PFSK-1 (cell line): ENCODE data around the gene GJA4.

Experiments used
- FOXP2 ChIP-seq: optimal IDR thresholded peaks from 2 replicates; pipeline ENCODE3; 2011; ENCODE audit warnings: borderline replicate concordance, control low read depth, inconsistent platforms; ENCODE audit not compliant: insufficient read depth; ENCODE audit errors: extremely low read length, extremely low read depth
- POLR2AphosphoS5 ChIP-seq: IDR thresholded peaks from 2 replicates; pipeline ENCODE4 v1.6.1; 2012; ENCODE audit warnings: low read depth, mild to moderate bottlenecking, control low read depth, low read length, moderate library complexity
- REST ChIP-seq, 2 experiments: IDR thresholded peaks; 2 replicates each; pipeline versions ENCODE4 v1.6.1 to v1.8.0; 2011 to 2012; ENCODE audit warnings: low read depth in 2 of 2, low read length in 2 of 2, control low read depth in 1 of 2, inconsistent platforms in 1 of 2, mild to moderate bottlenecking in 1 of 2, moderate library complexity in 1 of 2; ENCODE audit not compliant: insufficient read depth in 1 of 2
- TAF1 ChIP-seq: IDR thresholded peaks from 2 replicates; pipeline ENCODE4 v1.6.1; 2012; ENCODE audit warnings: low read length, control low read depth, borderline replicate concordance; ENCODE audit not compliant: insufficient read depth

DNA sequence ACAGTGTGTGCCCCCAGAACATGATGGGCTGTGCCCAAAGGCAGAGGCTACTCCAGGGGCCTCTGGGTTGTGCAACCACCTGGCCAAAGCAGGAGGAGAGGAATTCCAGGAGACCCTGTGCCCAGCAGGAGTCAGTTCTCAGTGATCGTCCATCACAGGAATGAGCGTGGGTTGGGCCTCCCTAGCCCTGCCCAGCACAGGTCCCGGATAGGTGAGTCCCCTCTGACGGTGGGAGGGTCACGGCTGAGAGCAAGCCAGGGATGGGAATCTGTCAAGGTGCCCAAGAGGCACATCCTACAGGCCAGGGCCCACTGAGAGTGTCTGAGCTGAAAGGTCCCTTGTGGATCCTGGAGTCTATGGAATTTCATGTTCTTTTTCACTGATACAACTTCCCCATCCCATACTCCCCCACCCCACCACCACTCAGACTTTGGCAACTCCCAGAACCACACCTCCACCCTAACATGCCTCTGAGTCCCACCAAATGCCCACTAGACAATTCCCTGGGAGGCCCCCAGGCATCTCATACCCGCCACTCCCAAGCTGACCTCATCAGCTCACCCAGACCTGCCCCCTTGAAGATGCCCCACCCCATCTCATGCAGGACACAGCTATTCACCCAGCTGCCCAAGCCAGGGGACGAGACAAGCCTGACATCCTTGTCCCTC, 30.2 kb upstream of the GJA4 start:
- TF ChIP-seq POLR2AphosphoS5 (no peak), FOXP2 (no peak), REST (IDR thresholded peaks at IDR 0.05; ENCODE audit: insufficient read depth in 1 of 2, low read depth in 2 of 2, low read length in 2 of 2) (no peak), TAF1 (no peak)
